Measurements from ENCODE around the gene MAP1B. TPM values are rescaled to one million over a fixed set of nuclear protein-coding genes. Genes with fewer than 3 reads are reported as not detected.

MAP1B gene
- total and polyA plus RNA-seq, 2 of the 4 experiments (the other 2 are of a cell fraction), result 41.1 to 183 TPM

- H3K4me2 ChIP-seq (ENCODE audit: low read depth, low read length), result no peak overlapping the region
- no peak overlapping the region for H4K5ac ChIP-seq (ENCODE audit: low read depth, low read length)
- ATAC-seq (ENCODE audit: low read depth) (no peak), DNase-seq (no peak)
- ChIA-PET CTCF (no interaction called here), POLR2A (ENCODE audit: unreplicated experiment) (no interaction called here)
- peaks cover 25% of the 10 kb centered on the region for H3K9me1 ChIP-seq (ENCODE audit: insufficient read depth, low read length)
- in situ Hi-C loops (cut with MboI; ENCODE audit: low sequenced_read_pairs) (no loop called here), dilution Hi-C loops (cut with HindIII; ENCODE audit: low sequenced_read_pairs, unreplicated experiment) (no loop called here), intact Hi-C loops (cut with micrococcal nuclease) (no loop called here)
- H3K27me3 ChIP-seq (ENCODE audit: control insufficient read depth, insufficient read depth, low read length), result no peaks in the 10 kb centered on the region
- H2AK5ac ChIP-seq (ENCODE audit: low read depth, low read length), result no peak overlapping the region
- H3K9me3 ChIP-seq (ENCODE audit: control insufficient read depth, insufficient read depth, low read length), result no peaks in the 10 kb centered on the region
- H4K91ac ChIP-seq (ENCODE audit: insufficient read depth, low read depth, low read length), result no peak overlapping the region
- no peak overlapping the region for H3K4me3 ChIP-seq (ENCODE audit: insufficient read depth, low read depth, low read length)
- no peak overlapping the region for H2BK20ac ChIP-seq (ENCODE audit: low read depth, low read length)
- peaks cover 8% of the 10 kb centered on the region for H3K4me1 ChIP-seq (ENCODE audit: control insufficient read depth, insufficient read depth, low read length)
- H3K56ac ChIP-seq (ENCODE audit: extremely low read depth, insufficient read depth, low read length), result no peak overlapping the region
- H2BK120ac ChIP-seq (ENCODE audit: low read depth, low read length), result no peak overlapping the region
- no peak overlapping the region for H3K14ac ChIP-seq (replicated peaks; ENCODE audit: low read depth, low read length)
- H2AFZ ChIP-seq (replicated peaks; ENCODE audit: low read length, poor library complexity), result no peak overlapping the region
- no peak for TF ChIP-seq RFX5 (IDR thresholded peaks at IDR 0.05; ENCODE audit: low read depth, low read length)
- no peak for TF ChIP-seq USF2 (IDR thresholded peaks at IDR 0.05; ENCODE audit: low read depth, low read length)
- no peak for TF ChIP-seq POLR2A (IDR thresholded peaks at IDR 0.05; ENCODE audit: low read depth, low read length)
- no peak for TF ChIP-seq RCOR1 (IDR thresholded peaks at IDR 0.05; ENCODE audit: insufficient replicate concordance, low read length)
- TF ChIP-seq CHD1 (IDR thresholded peaks at IDR 0.05; ENCODE audit: low read depth, low read length), result no peak
- TF ChIP-seq ELK1 (IDR thresholded peaks at IDR 0.05; ENCODE audit: borderline replicate concordance, low read depth, low read length), result no peak
- TF ChIP-seq CEBPB (IDR thresholded peaks at IDR 0.05; ENCODE audit: low read depth, low read length), result no peak
- no peak for TF ChIP-seq CTCF (conservative IDR thresholded peaks at IDR 0.05; ENCODE audit: low read depth, low read length)
- no peak for TF ChIP-seq MAFK (IDR thresholded peaks at IDR 0.05; ENCODE audit: low read depth, low read length)
- TF ChIP-seq NFE2L2 (IDR thresholded peaks at IDR 0.05; ENCODE audit: low read depth, low read length), result no peak
- no peak for TF ChIP-seq BHLHE40 (IDR thresholded peaks at IDR 0.05; ENCODE audit: low read depth, low read length)
- TF ChIP-seq MXI1 (IDR thresholded peaks at IDR 0.05; ENCODE audit: borderline replicate concordance, low read depth, low read length), result no peak
- no peak for TF ChIP-seq RAD21 (IDR thresholded peaks at IDR 0.05; ENCODE audit: low read length)
- WGBS, 2 experiments (ENCODE audit: extremely low coverage in 2 of 2, insufficient read length in 1 of 2), result 100% methylated on average over 2 of the region's 5 CpGs; no CpG with 5 or more reads in 1 of the 2 experiments
- BruUV-seq (replicated peaks), result no TSS peak
- H2BK15ac ChIP-seq (ENCODE audit: low read depth, low read length), result no peak overlapping the region
- H2AK9ac ChIP-seq (replicated peaks; ENCODE audit: low read depth, low read length, poor library complexity), result no peak overlapping the region
- peaks cover 56 to 89% of the 10 kb centered on the region in 2 experiments for H3K79me1 ChIP-seq (ENCODE audit: low read depth in 1 of 2, low read length in 2 of 2)
- H3K23ac ChIP-seq (ENCODE audit: low read depth, low read length), result no peak overlapping the region
- H3K36me3 ChIP-seq (ENCODE audit: control insufficient read depth, insufficient read depth, low read length), result peaks cover 47% of the 10 kb centered on the region
- no peak overlapping the region for H4K8ac ChIP-seq (ENCODE audit: low read depth in 2 of 2, low read length in 2 of 2)
- H3K4ac ChIP-seq (ENCODE audit: low read depth, low read length), result no peak overlapping the region
- H3K18ac ChIP-seq (ENCODE audit: low read depth, low read length), result no peak overlapping the region
- no peak overlapping the region for H3K27ac ChIP-seq (ENCODE audit: insufficient read depth, low read length)
- H4K20me1 ChIP-seq (ENCODE audit: insufficient read depth, low read length), result 0 out of 2 replicates have a peak, but pooled peaks cover 4% of the 10 kb centered on the region
- H2BK5ac ChIP-seq (ENCODE audit: low read depth, low read length, poor library complexity, severe bottlenecking), result no peak overlapping the region
- no peak overlapping the region for H3K9ac ChIP-seq (ENCODE audit: low read depth, low read length)
Observed at GRCh38 chr5:72187388-72188075, 80.3 kb downstream of the MAP1B start.
